HG03039 (cell line): ENCODE data around the gene KCNAB1.
A peak's percentile ranks its signal among the peaks of the same experiment; 100 is the strongest.

Experiments
- ATAC-seq: cut with Tn5 transposase; IDR thresholded peaks from one replicate; pipeline ENCODE4 v1.9.1; 2021; ENCODE audit warnings: mild to moderate bottlenecking, moderate library complexity; ENCODE audit not compliant: unreplicated experiment

Gene KCNAB1

GRCh38 chr3:156445117-156446090, 325.0 kb downstream of the KCNAB1 start:
- no peak for ATAC-seq

GRCh38 chr3:156448300-156448699, 327.9 kb downstream of the KCNAB1 start:
- ATAC-seq: peak; percentile 59

- ATAC-seq: no peak
Observed at GRCh38 chr3:156449710-156450574, 329.6 kb downstream of the KCNAB1 start.

GRCh38 chr3:156455839-156456238, 335.5 kb downstream of the KCNAB1 start:
- ATAC-seq: no peak

DNA sequence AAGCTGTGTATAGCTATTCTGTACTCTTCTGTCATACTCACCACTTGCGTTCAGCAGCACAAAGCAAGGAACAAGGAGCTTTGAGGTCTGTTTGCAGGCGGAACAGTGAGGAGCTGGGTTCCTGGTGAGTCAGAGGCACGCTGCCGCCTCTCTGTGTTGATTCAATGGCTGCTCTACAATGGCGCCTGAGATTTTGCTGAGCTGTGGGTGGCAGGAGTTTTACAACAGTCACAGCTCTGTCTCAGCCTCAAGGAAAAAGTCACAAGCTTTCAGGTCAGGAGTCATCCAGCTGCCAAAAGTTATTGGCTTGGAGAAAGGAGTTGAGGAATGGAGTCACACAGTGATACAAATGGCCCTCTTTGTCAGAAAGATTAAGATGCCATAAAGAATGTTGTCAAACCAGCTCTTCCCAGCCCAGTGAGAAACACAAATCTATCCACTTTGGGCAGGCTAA, 336.4 kb downstream of the KCNAB1 start:
- ATAC-seq: no peak

DNA sequence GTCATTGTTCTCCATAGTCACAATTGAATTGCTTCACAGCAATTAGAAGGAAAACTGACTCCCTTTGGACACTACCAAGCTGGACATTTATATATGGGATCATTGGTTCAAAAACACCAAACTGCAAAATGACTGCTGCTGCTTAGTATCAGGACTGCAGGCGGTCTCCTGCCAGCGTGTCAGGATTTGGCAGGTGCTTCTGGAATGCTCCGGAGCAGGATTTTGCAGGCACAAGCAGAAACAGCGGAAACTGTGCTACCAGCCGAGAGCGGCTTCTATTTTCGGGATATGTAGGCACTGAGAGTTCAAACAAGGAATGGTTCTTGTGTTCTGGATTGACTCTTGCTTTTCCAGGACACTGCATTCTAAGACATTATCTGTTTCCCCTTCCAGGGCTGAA, 339.1 kb downstream of the KCNAB1 start:
- no peak for ATAC-seq

DNA sequence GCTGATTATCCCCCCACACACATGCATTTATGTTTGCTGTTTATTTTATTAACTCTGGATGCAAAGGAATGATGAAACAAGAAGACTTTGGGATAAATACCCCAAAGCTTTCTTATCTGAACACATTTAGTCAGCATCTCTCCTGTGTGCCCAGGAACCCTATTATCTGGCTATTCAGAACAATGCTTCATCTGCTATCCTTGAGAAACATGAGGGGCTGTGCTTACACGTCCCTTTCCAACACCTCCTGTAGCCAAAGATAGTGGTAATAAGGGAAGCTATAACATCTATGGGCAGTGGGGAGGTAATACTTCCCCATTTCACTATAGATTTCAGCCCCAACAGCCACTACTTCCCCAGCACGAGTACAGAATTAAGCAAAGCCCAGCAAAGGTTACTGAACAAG, 339.8 kb downstream of the KCNAB1 start:
- ATAC-seq: peak; percentile 53

DNA sequence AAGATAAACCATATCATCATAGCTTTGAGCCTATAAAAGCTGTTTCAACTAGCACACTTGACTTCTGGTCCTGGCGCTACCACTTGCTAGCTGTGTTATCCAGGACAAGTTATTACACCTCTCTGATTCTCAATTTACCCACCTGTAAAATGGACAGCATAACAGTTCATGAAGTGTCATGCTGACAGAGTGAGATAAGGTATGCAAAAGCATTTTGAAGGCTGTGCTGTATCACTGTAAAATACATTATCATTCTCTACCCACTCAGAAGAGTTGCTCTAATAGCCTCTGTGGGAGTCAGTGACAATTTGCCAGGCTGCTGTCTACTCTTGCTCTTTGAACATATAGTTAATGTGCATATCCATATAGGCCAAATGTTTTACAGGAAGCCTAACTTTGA, 341.5 kb downstream of the KCNAB1 start:
- no peak for ATAC-seq

DNA sequence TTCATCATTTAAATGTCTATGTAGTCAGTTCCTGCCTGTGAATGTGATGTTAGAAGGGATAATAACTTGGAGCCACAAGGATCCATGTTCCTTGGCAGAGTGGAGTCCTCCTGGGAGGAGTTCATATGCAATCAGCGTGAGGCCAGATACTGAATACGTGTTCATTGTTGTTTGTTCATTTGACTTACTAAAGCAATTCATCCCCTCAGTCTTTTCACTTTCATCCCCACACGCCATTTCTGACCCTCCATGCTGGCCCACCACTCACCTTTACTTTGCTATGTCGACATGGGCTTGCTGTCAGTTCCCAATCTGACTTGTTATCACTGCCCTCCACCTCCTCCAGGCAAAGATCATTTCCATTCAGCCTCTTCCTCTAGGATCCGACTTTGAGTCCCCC, 342.7 kb downstream of the KCNAB1 start:
- ATAC-seq: no peak

GRCh38 chr3:156465194-156465593, 344.8 kb downstream of the KCNAB1 start:
- ATAC-seq: no peak

DNA sequence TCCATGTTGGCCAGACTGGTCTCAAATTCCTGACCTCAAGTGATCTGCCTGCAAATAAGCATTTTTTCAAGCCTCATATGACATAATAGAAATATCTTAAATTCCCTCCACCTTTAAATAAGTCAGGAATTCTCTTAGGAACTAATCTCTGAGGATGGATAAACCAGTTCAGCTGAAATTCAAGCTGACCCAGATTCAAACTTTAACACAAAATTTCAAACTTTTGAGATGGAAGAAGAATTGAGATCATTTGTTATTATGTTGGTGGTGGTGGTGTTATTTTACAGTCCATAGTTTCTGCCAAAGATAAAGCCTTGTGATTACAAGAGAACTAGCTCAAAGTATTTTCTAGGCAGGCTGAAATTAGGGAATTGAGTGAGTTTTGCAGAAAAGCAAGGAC, 349.1 kb downstream of the KCNAB1 start:
- ATAC-seq: no peak

GRCh38 chr3:156471431-156471830, 351.1 kb downstream of the KCNAB1 start:
- no peak for ATAC-seq

- no peak for ATAC-seq
Observed at GRCh38 chr3:156472150-156472549, 351.8 kb downstream of the KCNAB1 start.

- no peak for ATAC-seq
Observed at GRCh38 chr3:156472684-156473083, 352.3 kb downstream of the KCNAB1 start.

- ATAC-seq: no peak
Observed at GRCh38 chr3:156473341-156473740, 353.0 kb downstream of the KCNAB1 start.

DNA sequence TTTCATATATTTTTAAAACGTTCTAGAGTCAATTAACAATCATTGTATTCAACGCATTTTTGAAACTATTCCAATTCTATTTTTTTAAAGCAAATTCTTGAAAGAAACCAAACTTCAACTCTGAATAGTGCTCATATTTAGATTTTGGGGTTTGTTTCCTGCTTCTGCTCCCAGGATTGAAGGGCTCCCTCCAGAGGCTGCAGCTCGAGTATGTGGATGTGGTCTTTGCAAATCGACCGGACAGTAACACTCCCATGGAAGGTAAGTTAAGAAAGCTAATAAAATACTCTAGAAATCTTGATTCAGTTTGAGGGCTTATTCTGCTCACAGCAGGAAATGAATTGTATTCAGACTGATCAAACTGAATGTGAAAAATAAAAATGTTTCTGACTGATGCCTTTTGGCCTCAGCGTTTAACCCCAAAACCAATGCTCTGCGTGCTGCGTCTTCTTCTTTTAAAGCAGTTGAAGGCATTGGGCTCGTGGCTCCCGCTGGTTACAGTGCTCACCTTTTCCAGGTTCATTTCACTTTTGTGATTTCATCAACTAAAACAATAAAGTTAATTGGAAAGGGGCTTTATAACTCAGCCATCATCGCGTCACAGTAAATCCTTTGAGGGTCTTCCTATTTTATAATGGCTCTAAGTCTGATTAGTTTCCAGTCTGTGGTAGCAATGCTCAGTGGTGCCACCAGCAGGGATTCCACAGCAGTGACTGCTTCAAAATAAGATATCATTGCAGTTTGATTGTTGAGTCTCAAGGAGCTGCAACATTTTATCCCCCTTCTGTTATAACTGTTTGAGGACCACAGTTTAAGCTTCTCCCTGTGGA, 354.4 kb downstream of the KCNAB1 start:
- ATAC-seq: no peak

DNA sequence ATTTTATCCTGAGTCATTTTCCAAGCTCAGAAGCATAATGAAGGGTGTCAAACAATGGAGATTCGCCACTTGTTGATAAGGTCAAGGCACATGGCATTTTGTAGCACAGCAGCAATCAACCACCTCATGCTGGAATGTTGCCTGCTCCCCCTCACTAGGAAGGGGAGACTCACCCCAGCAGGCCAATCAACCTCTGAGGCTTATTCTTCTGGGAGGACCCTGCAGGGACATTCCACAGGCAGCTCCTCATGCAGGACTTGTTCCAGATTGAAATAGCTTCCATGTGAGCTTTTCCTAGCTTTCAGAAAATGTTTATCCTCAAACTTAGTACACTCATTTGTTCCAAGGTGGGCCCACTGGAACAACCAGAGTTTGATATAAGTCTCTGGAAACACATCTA, 356.9 kb downstream of the KCNAB1 start:
- ATAC-seq: no peak

- ATAC-seq: no peak
Observed at GRCh38 chr3:156478891-156479290, 358.5 kb downstream of the KCNAB1 start.

DNA sequence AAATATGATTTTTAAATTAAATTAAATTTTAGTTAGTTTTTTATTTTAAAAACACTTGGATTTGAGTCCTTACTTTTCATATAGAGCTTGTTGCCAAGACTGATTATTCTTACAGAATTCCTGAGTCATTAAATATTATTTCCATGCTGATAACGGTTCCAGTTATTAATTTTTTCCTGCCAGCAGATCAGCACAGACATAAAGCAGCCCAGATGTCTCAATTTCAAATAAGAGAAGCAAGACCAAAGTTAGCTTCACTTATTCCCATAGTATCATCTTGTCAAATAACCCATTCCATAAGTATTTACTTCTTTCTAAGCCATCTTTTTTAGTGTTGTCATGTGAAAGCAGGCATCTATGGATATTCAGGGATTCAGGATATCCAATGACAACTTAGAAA, 359.2 kb downstream of the KCNAB1 start:
- ATAC-seq: no peak

DNA sequence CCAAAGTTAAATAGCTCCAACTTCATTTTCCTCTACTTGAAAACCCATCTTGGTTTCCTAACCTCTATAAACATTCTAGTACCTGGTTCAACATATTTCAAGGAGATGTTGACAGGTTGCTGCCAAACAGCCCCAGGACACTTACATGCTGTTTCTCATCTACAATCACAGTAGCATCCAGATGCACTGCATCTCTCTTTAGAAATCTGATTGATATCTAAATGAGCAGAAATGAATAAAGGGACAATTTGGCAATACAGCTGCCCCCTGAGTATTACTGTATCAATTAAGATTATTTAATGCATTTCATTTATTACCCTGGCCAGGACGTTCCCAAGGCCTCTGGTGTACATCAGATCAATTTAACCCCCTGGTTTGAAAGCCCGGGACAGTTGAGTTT, 360.6 kb downstream of the KCNAB1 start:
- no peak for ATAC-seq

- ATAC-seq: no peak
Observed at GRCh38 chr3:156483002-156483401, 362.6 kb downstream of the KCNAB1 start.
